PC-3 (cell line): ENCODE data around the gene TK2. TPM values are rescaled to one million over a fixed set of nuclear protein-coding genes. Genes with fewer than 3 reads are reported as not detected.

ENCODE experiments used
- ATAC-seq: fragments of 200-7000 bp; cut with Tn5 transposase; 2 replicates; pipeline ENCODE4 v1.9.1; 2020; ENCODE audit warnings: mild to moderate bottlenecking, moderate library complexity
- BruUV-seq: library from RNA; stranded (reverse); fragments of 400-500 nt; replicated peaks from 2 replicates; lab custom pipeline; 2021; lab: Mats Ljungman, UMichigan
- CTCF ChIA-PET: fragments of 300-600 bp; sonication (Branson Sonifier 250); formaldehyde crosslinking; loops from one replicate; lab custom pipeline; 2022; ENCODE audit warnings: antibody characterized with exemption; lab: Charles Lee
- POLR2A ChIA-PET: fragments of 300-600 bp; sonication (Branson Sonifier 250); formaldehyde crosslinking; loops from one replicate; lab custom pipeline; 2022; ENCODE audit warnings: antibody characterized with exemption; ENCODE audit not compliant: unreplicated experiment; lab: Charles Lee
- DNase-seq: peaks from one replicate; pipeline ENCODE4 v3.0.0-alpha.2; 2015
- H2AFZ ChIP-seq: fragments of 300-600 bp; sonication (generic); 2 replicates; pipeline ENCODE4 v1.6.0; 2016; ENCODE audit warnings: antibody characterized with exemption, low read length
- H3F3A ChIP-seq: fragments of 300-600 bp; sonication (generic); one replicate; pipeline ENCODE4 v1.6.0; 2017; ENCODE audit warnings: antibody characterized with exemption, low read length, control low read depth, mild to moderate bottlenecking; ENCODE audit not compliant: unreplicated experiment
- H3K27ac ChIP-seq: fragments of 300-600 bp; sonication (generic); 2 replicates; pipeline ENCODE4 v1.5.1; 2016; ENCODE audit warnings: mild to moderate bottlenecking, low read length
- H3K27me3 ChIP-seq: fragments of 300-600 bp; sonication (generic); 2 replicates; pipeline ENCODE4 v1.6.1; 2016; ENCODE audit warnings: low read length, mixed read lengths
- H3K36me3 ChIP-seq: fragments of 300-600 bp; sonication (generic); 2 replicates; pipeline ENCODE4 v1.6.1; 2016; ENCODE audit warnings: low read depth, mixed run types, low read length, mixed read lengths
- H3K4me1 ChIP-seq: fragments of 300-600 bp; sonication (generic); 2 replicates; pipeline ENCODE4 v1.5.1; 2016; ENCODE audit warnings: low read length; ENCODE audit not compliant: insufficient read depth
- H3K4me2 ChIP-seq: fragments of 300-600 bp; sonication (generic); 2 replicates; pipeline ENCODE4 v1.6.0; 2016; ENCODE audit warnings: low read length
- H3K4me3 ChIP-seq: fragments of 300-600 bp; sonication (generic); 2 replicates; pipeline ENCODE4 v1.5.1; 2016; ENCODE audit warnings: mild to moderate bottlenecking, low read length, mixed read lengths
- H3K79me2 ChIP-seq: fragments of 300-600 bp; sonication (generic); 2 replicates; pipeline ENCODE4 v1.6.1; 2017; ENCODE audit warnings: low read length, mixed read lengths
- H3K9ac ChIP-seq: fragments of 300-600 bp; sonication (generic); 2 replicates; pipeline ENCODE4 v1.6.0; 2016; ENCODE audit warnings: mild to moderate bottlenecking, low read length
- H3K9me2 ChIP-seq: fragments of 300-600 bp; sonication (generic); replicated peaks from 2 replicates; pipeline ENCODE4 v1.6.1; 2016; ENCODE audit warnings: mixed run types, low read length, mixed read lengths
- H3K9me3 ChIP-seq: fragments of 300-600 bp; sonication (generic); 2 replicates; pipeline ENCODE4 v1.6.1; 2016; ENCODE audit warnings: low read length, mixed read lengths
- H4K20me1 ChIP-seq: fragments of 300-600 bp; sonication (generic); 2 replicates; pipeline ENCODE4 v1.6.1; 2016; ENCODE audit warnings: low read length, mixed read lengths
- EZH2 ChIP-seq: fragments of 300-600 bp; sonication (generic); IDR thresholded peaks from one replicate; pipeline ENCODE4 v1.6.1; 2017; ENCODE audit warnings: antibody characterized with exemption, mild to moderate bottlenecking, low read length; ENCODE audit not compliant: unreplicated experiment
- EZH2phosphoT487 ChIP-seq: fragments of 300-600 bp; sonication (generic); IDR thresholded peaks from 2 replicates; pipeline ENCODE4 v1.6.1; 2018; ENCODE audit warnings: mild to moderate bottlenecking, antibody characterized with exemption, low read length, borderline replicate concordance
- intact Hi-C: fragments of 100-400 bp; cut with micrococcal nuclease; formaldehyde crosslinking; loops from 2 replicates; pipeline ENCODE4 v1.9.0; 2023
- total RNA-seq: library from RNA; depleted of rRNA; stranded (reverse); fragments of >200 nt; gene quantifications from 2 replicates; pipeline ENCODE4 v1.2.3, GENCODE V29; 2014
- TF ChIP-seq, protein P1 (sequence below): fragments of 300-600 bp; sonication (generic); conservative IDR thresholded peaks from 2 replicates; pipeline ENCODE4 v1.5.1; 2017; ENCODE audit warnings: antibody characterized with exemption, low read depth, mild to moderate bottlenecking, low read length

The TK2 gene
- total RNA-seq, 1 experiment from 2014 or later, result 8.3 TPM

DNA sequence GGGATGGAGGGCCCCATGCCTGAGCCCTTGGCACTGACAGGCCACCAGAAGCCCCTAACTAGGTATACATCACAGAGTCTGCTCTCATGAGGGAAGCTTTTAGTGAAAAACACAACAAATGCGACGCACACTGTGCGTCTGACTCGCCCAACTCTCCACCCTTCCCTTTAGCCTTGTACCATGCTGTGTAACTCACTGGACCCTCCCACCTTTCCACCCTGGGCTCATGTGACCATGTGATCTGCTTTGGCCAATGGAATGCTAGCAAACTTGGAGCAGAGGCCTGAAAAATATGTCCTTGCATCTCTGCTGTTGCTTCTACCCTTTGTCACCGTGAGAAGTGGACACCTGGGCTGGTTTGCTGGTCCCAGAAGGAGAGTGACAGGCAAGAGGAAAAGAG is 21.6 kb downstream of the TK2 start:
- intact Hi-C loops, result no loop called here
- H3K9me2 ChIP-seq, result no peaks in the 10 kb centered on the region
- H3F3A ChIP-seq, result no peaks in the 10 kb centered on the region
- no peak for ATAC-seq
- TF ChIP-seq EZH2, result no peak
- no peak for TF ChIP-seq EZH2phosphoT487
- TF ChIP-seq, protein P1, sequence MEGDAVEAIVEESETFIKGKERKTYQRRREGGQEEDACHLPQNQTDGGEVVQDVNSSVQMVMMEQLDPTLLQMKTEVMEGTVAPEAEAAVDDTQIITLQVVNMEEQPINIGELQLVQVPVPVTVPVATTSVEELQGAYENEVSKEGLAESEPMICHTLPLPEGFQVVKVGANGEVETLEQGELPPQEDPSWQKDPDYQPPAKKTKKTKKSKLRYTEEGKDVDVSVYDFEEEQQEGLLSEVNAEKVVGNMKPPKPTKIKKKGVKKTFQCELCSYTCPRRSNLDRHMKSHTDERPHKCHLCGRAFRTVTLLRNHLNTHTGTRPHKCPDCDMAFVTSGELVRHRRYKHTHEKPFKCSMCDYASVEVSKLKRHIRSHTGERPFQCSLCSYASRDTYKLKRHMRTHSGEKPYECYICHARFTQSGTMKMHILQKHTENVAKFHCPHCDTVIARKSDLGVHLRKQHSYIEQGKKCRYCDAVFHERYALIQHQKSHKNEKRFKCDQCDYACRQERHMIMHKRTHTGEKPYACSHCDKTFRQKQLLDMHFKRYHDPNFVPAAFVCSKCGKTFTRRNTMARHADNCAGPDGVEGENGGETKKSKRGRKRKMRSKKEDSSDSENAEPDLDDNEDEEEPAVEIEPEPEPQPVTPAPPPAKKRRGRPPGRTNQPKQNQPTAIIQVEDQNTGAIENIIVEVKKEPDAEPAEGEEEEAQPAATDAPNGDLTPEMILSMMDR, result no peak
- no peaks in the 10 kb centered on the region for H3K79me2 ChIP-seq
- no peak overlapping the region for H3K27ac ChIP-seq
- no peak overlapping the region for H3K9ac ChIP-seq
- H3K9me3 ChIP-seq, result no peaks in the 10 kb centered on the region
- H3K4me1 ChIP-seq, result no peaks in the 10 kb centered on the region
- ChIA-PET CTCF (no interaction called here), POLR2A (no interaction called here)
- H2AFZ ChIP-seq, result no peak overlapping the region
- H3K27me3 ChIP-seq, result no peaks in the 10 kb centered on the region
- no TSS peak for BruUV-seq
- no peak for DNase-seq
- H3K4me3 ChIP-seq, result no peak overlapping the region
- no peaks in the 10 kb centered on the region for H3K36me3 ChIP-seq
- H4K20me1 ChIP-seq, result no peaks in the 10 kb centered on the region
- H3K4me2 ChIP-seq, result no peak overlapping the region

DNA sequence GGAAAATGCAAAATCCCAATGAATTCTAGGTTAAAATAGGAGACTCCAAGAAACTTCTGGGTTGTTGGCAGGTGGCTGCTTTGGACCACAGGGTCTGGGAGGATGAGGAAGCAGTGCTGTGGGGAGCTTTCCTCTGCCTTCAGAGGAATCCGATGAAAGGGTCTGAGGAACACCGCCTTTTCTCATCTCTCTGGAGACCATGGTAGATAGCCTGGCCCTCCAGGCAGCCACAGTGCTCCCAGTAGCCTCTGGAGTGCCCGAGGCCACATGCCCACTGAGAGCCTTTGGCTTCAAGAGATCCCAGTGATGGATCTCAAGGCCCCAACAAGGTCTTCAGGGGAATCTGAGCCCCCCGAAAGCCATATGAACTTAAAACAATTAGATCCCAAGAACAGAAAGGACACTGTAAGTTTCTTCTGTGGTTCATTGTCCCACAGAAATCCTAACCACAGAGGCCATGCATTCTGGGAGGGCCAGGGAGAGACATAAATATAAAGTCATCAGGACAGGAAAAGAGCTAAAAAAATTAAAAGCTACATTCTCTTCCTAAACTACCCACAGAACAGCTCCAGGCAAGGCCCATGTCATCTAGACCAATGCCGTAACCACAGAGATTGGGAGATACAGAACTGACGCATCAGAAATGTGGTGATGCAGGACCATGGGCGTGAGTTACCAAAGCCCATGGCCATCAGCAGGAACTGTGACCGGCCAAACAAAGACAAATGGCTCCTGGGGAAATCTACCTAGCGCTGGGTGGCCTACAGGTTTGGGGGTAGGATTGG is 24.3 kb downstream of the TK2 start:
- peaks cover 17% of the 10 kb centered on the region for H3K4me1 ChIP-seq
- ATAC-seq (no peak), DNase-seq (no peak)
- intact Hi-C loops, result no loop called here
- ChIA-PET CTCF (no interaction called here), POLR2A (no interaction called here)
- H3K9me2 ChIP-seq, result no peaks in the 10 kb centered on the region
- TF ChIP-seq EZH2 (no peak), EZH2phosphoT487 (no peak)
- H3K4me3 ChIP-seq, result no peak overlapping the region
- H3K27ac ChIP-seq, result no peak overlapping the region
- BruUV-seq, result no TSS peak
- H4K20me1 ChIP-seq, result no peaks in the 10 kb centered on the region
- H3K27me3 ChIP-seq, result no peaks in the 10 kb centered on the region
- no peak overlapping the region for H3K9ac ChIP-seq
- H3F3A ChIP-seq, result no peaks in the 10 kb centered on the region
- no peaks in the 10 kb centered on the region for H3K36me3 ChIP-seq
- H3K79me2 ChIP-seq, result no peaks in the 10 kb centered on the region
- no peak overlapping the region for H2AFZ ChIP-seq
- no peak overlapping the region for H3K4me2 ChIP-seq
- no peaks in the 10 kb centered on the region for H3K9me3 ChIP-seq

DNA sequence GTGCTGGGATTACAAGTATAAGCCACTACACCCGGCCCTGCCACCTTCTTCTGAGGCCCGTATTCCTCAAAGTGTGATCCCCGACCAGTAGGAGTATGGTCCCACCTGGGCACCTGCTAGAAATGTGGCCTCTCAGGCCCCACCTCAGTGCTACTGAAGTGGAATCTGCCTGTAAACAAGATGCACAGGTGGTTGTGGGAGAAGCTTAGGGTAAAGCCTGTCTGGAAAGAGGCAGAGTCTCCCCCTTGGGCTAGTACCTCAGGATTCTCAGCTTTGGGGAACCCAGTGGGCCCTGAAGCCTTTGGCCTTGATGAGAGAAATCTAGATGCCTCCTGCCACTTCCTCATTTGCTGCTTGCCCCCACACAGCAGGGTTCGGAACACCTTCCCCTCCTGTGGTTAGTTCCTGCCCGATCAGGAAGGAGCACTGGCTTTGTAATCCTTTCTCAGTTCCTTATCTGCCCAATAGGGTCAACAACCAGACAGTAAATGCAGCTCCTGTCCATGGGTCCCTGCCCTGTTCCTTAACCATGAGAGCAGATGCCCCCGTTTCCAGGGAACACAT is 25.2 kb downstream of the TK2 start:
- TF ChIP-seq EZH2phosphoT487 (no peak), EZH2 (no peak)
- TF ChIP-seq, protein P1, result no peak
- no peaks in the 10 kb centered on the region for H3F3A ChIP-seq
- no peaks in the 10 kb centered on the region for H3K36me3 ChIP-seq
- DNase-seq (no peak), ATAC-seq (no peak)
- H2AFZ ChIP-seq, result no peak overlapping the region
- H3K79me2 ChIP-seq, result no peaks in the 10 kb centered on the region
- no peaks in the 10 kb centered on the region for H3K9me3 ChIP-seq
- H3K27ac ChIP-seq, result no peak overlapping the region
- H3K4me3 ChIP-seq, result no peak overlapping the region
- ChIA-PET CTCF (no interaction called here), POLR2A (no interaction called here)
- peaks cover 17% of the 10 kb centered on the region for H3K4me1 ChIP-seq
- H4K20me1 ChIP-seq, result no peaks in the 10 kb centered on the region
- H3K9ac ChIP-seq, result no peak overlapping the region
- BruUV-seq, result no TSS peak
- no peaks in the 10 kb centered on the region for H3K9me2 ChIP-seq
- no peaks in the 10 kb centered on the region for H3K27me3 ChIP-seq
- intact Hi-C loops, result no loop called here
- H3K4me2 ChIP-seq, result no peak overlapping the region
